MCF 10A (cell line): Measurements from ENCODE around the gene COG6. TPM values are rescaled to one million over a fixed set of nuclear protein-coding genes. Genes with fewer than 3 reads are reported as not detected.

Experiments
- Bru-seq: library from RNA; stranded (reverse); fragments of 400-500 nt; gene quantifications from one replicate; lab custom pipeline; 2021; lab: Mats Ljungman, UMichigan
- BruChase-seq, 2 experiments: library from RNA; stranded (reverse); fragments of 400-500 nt; gene quantifications; one replicate each; lab custom pipeline; 2021; lab: Mats Ljungman, UMichigan
- BruUV-seq: library from RNA; stranded (reverse); fragments of 400-500 nt; replicated peaks from 2 replicates; lab custom pipeline; 2021; lab: Mats Ljungman, UMichigan
- CTCF ChIA-PET: fragments of 300-600 bp; sonication (Branson Sonifier 250); formaldehyde crosslinking; extraction: SDS; loops from one replicate; lab custom pipeline; 2021; ENCODE audit warnings: antibody characterized with exemption, inconsistent platforms; lab: Yijun Ruan, JAX
- POLR2A ChIA-PET: fragments of 300-600, 350-650 bp; sonication (Branson Sonifier 250); formaldehyde crosslinking; extraction: SDS; loops from one replicate; lab custom pipeline; 2020; ENCODE audit warnings: antibody characterized with exemption, inconsistent platforms; lab: Yijun Ruan, JAX
- DNase-seq: peaks from one replicate; pipeline ENCODE4 v3.0.0-alpha.2; 2018; ENCODE audit not compliant: unreplicated experiment
- H3K27ac Mint-ChIP-seq: one replicate; pipeline ENCODE4 v1.8.0; 2022; ENCODE audit warnings: mild to moderate bottlenecking, low read depth, mixed read lengths; ENCODE audit not compliant: unreplicated experiment
- H3K27me3 Mint-ChIP-seq: one replicate; pipeline ENCODE4 v1.8.0; 2022; ENCODE audit warnings: mixed read lengths; ENCODE audit not compliant: insufficient read depth, unreplicated experiment
- H3K36me3 Mint-ChIP-seq: one replicate; pipeline ENCODE4 v1.8.0; 2022; ENCODE audit warnings: mild to moderate bottlenecking, moderate library complexity, mixed read lengths; ENCODE audit not compliant: insufficient read depth, unreplicated experiment
- H3K4me1 Mint-ChIP-seq: one replicate; pipeline ENCODE4 v1.8.0; 2022; ENCODE audit warnings: mixed read lengths; ENCODE audit not compliant: insufficient read depth, unreplicated experiment
- H3K4me3 Mint-ChIP-seq: one replicate; pipeline ENCODE4 v1.8.0; 2022; ENCODE audit warnings: mild to moderate bottlenecking, moderate library complexity, mixed read lengths; ENCODE audit not compliant: unreplicated experiment
- H3K9me3 Mint-ChIP-seq: one replicate; pipeline ENCODE4 v1.8.0; 2022; ENCODE audit warnings: mixed read lengths; ENCODE audit not compliant: unreplicated experiment
- intact Hi-C: fragments of 100-400 bp; cut with micrococcal nuclease; formaldehyde crosslinking; loops from 2 replicates; pipeline ENCODE4 v1.14.1; 2022
- long read RNA-seq: library from polyadenylated mRNA; stranded (forward); transcript quantifications from one replicate; pipeline ENCODE4 v2.0.0, GENCODE V29; 2022
- total RNA-seq: library from RNA; stranded (reverse); gene quantifications from 2 replicates; pipeline ENCODE4 v1.2.3, GENCODE V29; 2022
- TF ChIP-seq, protein P1 (sequence below): fragments of 200-600 bp; IDR thresholded peaks from one replicate; pipeline ENCODE4 v1.8.0; 2022; ENCODE audit warnings: antibody characterized with exemption, mild to moderate bottlenecking; ENCODE audit not compliant: unreplicated experiment

COG6 gene
- total RNA-seq (28.8 and 37.6 TPM in 2 replicates), Bru-seq, nascent RNA (percentile 62 among the genes with signal in this experiment), BruChase-seq, experiment 1, labeled RNA remaining after a 6-hour chase (percentile 67 among the genes with signal in this experiment), BruChase-seq, experiment 2, labeled RNA remaining after a 2-hour chase (percentile 73 among the genes with signal in this experiment)
- long read RNA-seq, full-length matches to known transcripts, result 39 of 43 reads
- long read RNA-seq, partial matches to known transcripts, result 2 of 43 reads
- long read RNA-seq, other reads (novel, unspliced or antisense), result 2 of 43 reads

DNA sequence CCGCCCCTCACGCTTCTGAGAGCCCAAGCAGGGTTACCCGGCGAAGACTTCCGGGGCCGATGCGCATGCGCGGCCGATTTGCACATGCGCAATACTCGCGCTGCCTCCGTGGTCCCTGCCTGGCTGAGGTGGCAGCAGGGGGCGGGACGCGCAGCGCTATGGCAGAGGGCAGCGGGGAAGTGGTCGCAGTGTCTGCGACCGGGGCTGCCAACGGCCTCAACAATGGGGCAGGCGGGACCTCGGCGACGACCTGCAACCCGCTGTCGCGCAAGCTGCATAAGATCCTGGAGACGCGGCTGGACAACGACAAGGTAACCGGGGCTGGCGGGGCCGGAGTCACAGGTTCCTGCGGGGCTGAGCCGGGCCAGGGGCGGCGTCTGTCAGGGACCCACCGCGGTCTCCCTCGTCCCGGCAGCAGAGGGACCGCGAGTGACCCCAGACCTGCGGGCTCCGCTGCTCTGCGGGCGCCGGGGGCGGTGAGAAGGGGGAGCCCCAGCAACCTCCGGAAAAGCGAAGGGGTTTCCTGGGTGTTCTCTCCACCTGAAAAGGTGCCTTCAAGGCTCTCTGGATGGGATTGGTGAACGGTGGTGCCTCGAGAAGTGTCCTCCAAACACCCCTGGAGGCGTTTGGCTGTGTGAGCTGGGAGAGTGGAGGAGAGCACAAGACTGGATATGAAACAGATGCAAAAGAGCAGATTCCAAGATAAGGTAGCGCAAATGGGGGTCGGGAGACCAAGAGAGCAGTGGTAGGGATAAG is at the start of gene COG6:
COG6 (plus strand) TSS at position 94 of the 756 bp plus-strand sequence; CDS start at position 159, 65 bp downstream.
- H3K27ac Mint-ChIP-seq, result peak within 1 kb of the TSS; percentile 85
- TF ChIP-seq, protein P1, sequence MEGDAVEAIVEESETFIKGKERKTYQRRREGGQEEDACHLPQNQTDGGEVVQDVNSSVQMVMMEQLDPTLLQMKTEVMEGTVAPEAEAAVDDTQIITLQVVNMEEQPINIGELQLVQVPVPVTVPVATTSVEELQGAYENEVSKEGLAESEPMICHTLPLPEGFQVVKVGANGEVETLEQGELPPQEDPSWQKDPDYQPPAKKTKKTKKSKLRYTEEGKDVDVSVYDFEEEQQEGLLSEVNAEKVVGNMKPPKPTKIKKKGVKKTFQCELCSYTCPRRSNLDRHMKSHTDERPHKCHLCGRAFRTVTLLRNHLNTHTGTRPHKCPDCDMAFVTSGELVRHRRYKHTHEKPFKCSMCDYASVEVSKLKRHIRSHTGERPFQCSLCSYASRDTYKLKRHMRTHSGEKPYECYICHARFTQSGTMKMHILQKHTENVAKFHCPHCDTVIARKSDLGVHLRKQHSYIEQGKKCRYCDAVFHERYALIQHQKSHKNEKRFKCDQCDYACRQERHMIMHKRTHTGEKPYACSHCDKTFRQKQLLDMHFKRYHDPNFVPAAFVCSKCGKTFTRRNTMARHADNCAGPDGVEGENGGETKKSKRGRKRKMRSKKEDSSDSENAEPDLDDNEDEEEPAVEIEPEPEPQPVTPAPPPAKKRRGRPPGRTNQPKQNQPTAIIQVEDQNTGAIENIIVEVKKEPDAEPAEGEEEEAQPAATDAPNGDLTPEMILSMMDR, result no peak
- intact Hi-C loops, result no loop called here
- H3K36me3 Mint-ChIP-seq, result no peaks in the 10 kb centered on the region
- no peaks in the 10 kb centered on the region for H3K9me3 Mint-ChIP-seq
- peak within 1 kb of the TSS; percentile 92 for H3K4me3 Mint-ChIP-seq
- BruUV-seq, result no TSS peak
- no peaks in the 10 kb centered on the region for H3K27me3 Mint-ChIP-seq
- peak; percentile 83 for DNase-seq
- POLR2A ChIA-PET, result interaction anchor here (0.7 to 0.8 kb wide), 2 partner anchors 40 to 50 kb away, joined by 3 read pairs; no protein-coding TSS in a partner anchor
- CTCF ChIA-PET, result interaction anchor here (0.6 to 1.2 kb wide), 6 partner anchors 16 to 1124 kb away, joined by 3 to 5 read pairs (median 4); no protein-coding TSS in a partner anchor
- peaks cover 14% of the 10 kb centered on the region for H3K4me1 Mint-ChIP-seq

DNA sequence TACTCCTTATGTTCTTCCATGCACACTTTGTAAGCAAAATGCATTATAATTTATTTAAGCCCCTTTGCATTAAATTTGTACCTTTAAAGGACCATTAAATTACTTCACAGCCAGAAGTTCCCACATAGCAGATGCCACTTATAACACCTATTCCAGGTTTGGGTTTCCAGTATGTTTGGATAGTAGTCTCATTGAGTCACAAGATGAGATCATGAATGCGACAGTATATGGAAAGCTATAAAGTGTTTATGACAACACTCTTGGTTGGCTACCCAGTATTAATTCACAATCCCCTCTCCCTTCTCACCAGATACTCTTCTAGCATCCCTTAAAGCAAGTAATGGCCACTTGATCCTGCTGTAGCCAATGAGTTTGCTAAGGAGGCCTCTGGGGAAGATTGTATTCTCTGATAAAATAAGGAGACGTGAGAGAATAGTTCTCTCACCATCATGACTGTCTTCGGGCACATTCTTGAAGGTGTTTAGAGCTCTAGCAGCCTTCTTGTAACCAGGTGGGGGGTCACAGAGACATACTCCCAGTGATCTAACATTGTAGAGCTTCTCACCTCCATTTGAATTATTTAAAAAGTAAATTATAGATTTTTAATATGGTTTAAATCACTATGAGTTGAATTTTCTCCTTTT is 49.7 kb upstream of the COG6 start:
- peaks cover 15% of the 10 kb centered on the region for H3K4me1 Mint-ChIP-seq
- H3K9me3 Mint-ChIP-seq, result no peaks in the 10 kb centered on the region
- H3K27ac Mint-ChIP-seq, result no peak overlapping the region
- BruUV-seq, result no TSS peak
- H3K27me3 Mint-ChIP-seq, result peaks cover 26% of the 10 kb centered on the region
- TF ChIP-seq, protein P1, result no peak
- CTCF ChIA-PET, result interaction anchor here (0.6 to 2.6 kb wide), 2 partner anchors 10 to 11 kb away, joined by 3 to 8 read pairs; no protein-coding TSS in a partner anchor
- no peak for DNase-seq
- no peaks in the 10 kb centered on the region for H3K36me3 Mint-ChIP-seq
- intact Hi-C loops, result no loop called here
- no peak overlapping the region for H3K4me3 Mint-ChIP-seq
- POLR2A ChIA-PET, result interaction anchor here (0.5 to 1.3 kb wide), 3 partner anchors 49 to 364 kb away, joined by 3 to 4 read pairs (median 3); no protein-coding TSS in a partner anchor

DNA sequence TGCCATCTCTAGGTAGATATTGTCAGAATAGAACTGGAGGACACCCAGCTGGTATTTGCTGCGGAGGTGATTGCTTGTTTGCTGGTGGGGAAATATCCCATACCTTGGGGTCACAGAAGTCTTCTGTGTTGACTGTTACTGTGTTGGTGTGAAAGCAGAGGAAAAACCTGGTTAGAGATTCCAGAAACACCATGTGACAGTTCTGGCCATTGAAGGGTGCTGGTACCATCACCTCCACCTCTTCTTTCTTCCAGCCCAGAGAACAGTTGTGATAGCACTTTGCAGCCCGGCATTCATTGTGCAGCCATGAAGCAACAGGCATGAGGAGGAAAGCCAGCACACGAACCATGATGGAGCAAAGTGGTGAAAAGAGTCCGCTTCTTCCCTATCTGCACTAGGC is 47.6 kb upstream of the COG6 start:
- POLR2A ChIA-PET, result no interaction called here
- no TSS peak for BruUV-seq
- CTCF ChIA-PET, result interaction anchor here (1.5 kb wide), 2 partner anchors 8 to 9 kb away, joined by 5 read pairs; no protein-coding TSS in a partner anchor
- Mint-ChIP-seq H3K27me3 (peaks cover 36% of the 10 kb centered on the region), H3K9me3 (no peaks in the 10 kb centered on the region), H3K4me3 (no peak overlapping the region), H3K36me3 (no peaks in the 10 kb centered on the region), H3K27ac (no peak overlapping the region), H3K4me1 (peaks cover 8% of the 10 kb centered on the region)
- TF ChIP-seq, protein P1, result no peak
- intact Hi-C loops, result no loop called here
- DNase-seq, result no peak
